NCI-H2107 treated with DMSO at 0.1 percent for 48 hours (cell line): Measurements from ENCODE around the gene SLC1A2.

ENCODE experiments used
- DNase-seq: peaks from one replicate; lab custom pipeline; 2025; ENCODE audit not compliant: unreplicated experiment; lab: John Stamatoyannopoulos, UW

SLC1A2 gene

GRCh38 chr11:35305670-35306382 is 113.5 kb downstream of the SLC1A2 start:
- DNase-seq, result no peak

GRCh38 chr11:35304900-35305460 is 114.4 kb downstream of the SLC1A2 start:
- no peak for DNase-seq

GRCh38 chr11:35304386-35304775 is 115.0 kb downstream of the SLC1A2 start:
- no peak for DNase-seq

DNA sequence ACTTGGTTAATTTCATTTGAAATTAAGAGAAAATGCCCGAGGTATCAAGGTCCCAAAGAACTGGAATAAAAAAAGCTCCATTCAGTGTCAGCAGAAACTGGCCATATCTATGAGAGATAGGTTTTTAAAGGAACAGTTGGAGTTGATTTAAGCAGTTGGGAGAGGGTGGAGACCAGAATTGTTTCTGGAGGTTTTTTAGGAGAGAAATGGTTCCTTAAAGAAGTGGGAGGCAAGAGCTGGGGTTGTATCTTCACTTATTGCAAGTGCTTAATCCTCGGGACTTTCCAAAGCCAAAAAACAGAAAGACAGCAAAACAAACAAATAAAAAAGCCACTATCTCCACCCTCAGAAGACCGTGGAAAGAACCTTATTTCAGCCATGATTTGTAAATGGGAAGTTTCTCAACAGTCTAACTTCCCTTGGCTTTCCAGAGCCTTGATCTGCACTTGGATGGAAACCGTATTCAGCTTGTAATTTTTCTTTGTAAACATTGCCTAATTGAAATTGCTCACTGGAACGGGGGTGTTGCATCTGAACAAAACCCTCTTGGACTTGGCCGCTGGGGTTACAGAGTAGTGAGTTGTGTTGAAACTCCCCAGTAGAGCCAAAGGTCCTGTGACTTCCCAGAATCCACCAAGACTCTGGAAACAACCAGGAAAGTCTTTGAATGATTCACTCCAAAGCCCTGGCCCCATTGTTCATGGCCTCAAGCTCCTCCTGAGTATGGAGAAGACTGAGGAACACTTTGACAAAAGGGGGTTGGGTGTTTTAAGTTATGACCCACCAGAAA is 115.6 kb downstream of the SLC1A2 start:
- DNase-seq, result no peak

GRCh38 chr11:35302398-35302797 is 117.0 kb downstream of the SLC1A2 start:
- no peak for DNase-seq

DNA sequence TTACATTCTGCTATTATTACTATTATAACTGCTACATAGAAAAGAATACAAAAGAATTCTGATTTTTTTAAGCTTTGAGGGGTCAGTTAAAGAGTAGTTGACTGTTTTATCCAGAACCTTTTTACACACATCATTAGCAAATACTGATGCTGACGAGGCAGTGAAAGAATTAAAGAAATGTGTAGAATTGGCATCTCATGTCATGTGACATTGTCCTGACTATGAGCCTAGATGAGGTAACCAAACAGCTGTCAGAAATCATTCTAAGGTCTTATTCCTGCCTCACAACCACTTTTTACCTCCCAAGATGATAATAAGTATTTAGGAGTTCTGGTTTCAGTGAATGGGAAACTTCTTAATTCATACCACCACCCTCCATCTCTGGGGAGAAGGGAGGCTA is 121.0 kb downstream of the SLC1A2 start:
- DNase-seq, result no peak

GRCh38 chr11:35295751-35296150 is 123.6 kb downstream of the SLC1A2 start:
- no peak for DNase-seq

DNA sequence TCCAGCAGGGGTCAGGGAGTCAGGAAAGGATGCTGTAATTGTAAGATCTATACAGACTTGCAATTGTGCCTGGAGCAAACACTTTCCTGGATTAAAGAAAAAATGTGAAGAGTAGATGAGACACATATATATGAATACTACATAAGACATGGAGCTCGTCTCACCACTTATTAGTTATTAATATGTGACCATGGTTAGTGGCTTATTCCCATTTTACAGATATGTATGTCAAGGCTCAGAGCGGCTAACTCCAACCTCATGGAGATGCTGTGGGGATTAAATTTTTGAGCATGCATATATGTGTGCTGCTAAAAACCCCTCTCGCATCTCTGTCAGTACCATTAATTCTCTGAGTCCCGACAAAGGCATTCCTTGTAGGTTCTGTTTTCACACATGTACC is 125.7 kb downstream of the SLC1A2 start:
- DNase-seq, result no peak

DNA sequence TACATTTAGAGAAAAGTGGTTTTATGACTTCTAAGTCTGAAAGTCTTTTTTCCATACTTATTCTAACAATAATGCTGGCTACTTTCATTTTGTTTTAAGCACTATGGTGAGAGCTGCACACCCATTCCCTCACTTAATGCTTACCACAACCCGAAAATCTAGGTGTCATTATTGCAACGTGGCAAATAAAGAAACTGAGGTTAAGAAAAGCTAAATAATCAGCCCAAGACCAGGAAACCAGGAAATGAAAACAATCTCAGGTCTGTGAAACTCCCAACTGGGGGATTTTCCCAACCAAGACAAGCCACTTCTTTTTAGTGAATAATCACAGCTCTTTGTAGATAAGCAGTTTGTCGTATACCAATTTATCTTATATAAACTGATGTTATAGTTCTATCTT is 126.3 kb downstream of the SLC1A2 start:
- DNase-seq, result no peak

- DNase-seq, result no peak
Measured at GRCh38 chr11:35292279-35292678, 127.1 kb downstream of the SLC1A2 start.

- DNase-seq, result no peak
Measured at GRCh38 chr11:35290876-35291275, 128.5 kb downstream of the SLC1A2 start.

DNA sequence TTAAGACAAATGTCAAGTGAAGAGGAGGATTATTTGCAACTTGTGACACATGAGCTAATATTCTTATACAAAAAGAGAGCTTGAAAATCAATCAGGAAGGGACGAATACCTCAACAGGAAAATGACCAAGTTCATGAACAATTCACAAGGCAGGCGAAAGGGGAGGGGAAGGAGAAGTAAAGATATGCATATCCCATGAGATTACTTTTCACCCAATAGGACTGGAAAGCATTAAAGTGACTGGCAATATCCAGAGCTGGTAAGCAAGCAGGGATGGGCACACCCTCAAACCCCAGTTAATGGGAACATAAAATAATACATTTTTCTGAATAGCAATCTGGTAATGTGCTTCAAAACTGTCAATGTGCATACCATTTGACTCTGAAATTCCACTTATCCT is 129.5 kb downstream of the SLC1A2 start:
- DNase-seq, result no peak

GRCh38 chr11:35288817-35289541 is 130.4 kb downstream of the SLC1A2 start:
- DNase-seq, result no peak

DNA sequence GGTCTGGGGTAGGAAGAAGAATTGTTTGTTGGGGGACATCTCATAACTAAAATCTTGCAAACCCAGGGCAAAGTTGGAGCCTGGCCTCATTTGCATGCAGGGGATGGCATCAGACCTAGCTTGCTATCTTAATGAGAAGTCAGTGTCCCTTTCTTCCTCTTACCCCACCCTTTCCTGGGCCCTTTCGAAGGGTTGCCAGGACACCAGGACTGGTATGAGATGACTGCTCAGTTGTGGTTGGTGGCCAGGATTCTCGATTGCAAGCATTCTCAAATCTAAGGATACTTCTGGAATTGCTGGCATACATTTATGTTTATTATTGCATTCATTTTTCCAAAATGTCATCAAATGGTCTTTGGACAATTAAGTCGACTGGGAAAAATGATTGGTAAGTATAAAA is 131.0 kb downstream of the SLC1A2 start:
- DNase-seq, result no peak

GRCh38 chr11:35287344-35287890 is 131.9 kb downstream of the SLC1A2 start:
- no peak for DNase-seq

DNA sequence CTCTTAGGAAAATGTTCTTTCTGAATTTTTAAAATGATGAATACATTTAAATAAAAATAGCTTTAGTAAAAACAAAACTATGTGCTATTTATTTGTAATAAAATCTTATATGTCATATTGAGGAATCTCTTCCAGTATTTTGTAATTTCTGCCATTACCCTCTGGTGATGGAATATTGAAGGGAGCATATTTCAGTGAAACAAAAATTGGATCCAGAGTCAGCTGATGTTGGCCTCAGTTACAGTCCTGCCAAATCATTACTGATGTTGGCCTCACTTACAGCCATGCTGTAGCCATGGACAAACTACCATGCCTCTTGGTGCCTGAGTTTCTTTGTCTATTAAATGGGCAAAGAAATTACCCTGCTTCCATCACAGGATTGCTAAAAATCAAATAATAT is 133.2 kb downstream of the SLC1A2 start:
- no peak for DNase-seq

- DNase-seq, result no peak
Measured at GRCh38 chr11:35285471-35285870, 133.9 kb downstream of the SLC1A2 start.

- DNase-seq, result no peak
Measured at GRCh38 chr11:35282221-35282882, 137.0 kb downstream of the SLC1A2 start.

DNA sequence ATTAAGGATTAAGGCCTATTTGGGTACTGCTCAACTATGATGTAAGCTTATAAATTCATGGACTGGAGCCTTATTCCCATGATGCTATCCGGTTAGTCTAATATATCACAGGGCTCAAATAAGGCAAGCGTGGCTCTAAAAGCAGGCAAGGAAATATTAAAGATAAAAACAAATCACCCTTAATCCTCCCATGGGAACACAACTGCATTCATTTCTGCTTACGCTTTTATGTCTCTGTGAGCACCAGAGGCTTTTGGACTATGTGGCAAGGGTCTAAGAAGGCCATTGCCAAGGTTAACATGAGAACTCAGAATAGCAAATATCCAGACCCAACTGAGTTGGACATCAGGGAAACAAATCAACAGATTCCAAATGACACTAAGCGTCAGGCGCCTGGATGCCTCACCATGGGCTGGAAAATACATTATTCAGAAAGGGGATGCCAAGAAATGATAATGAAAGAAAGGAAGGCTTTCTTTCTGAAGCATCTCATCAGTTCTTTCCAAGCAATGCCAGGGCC is 138.1 kb downstream of the SLC1A2 start:
- DNase-seq, result no peak

GRCh38 chr11:35280727-35281126 is 138.6 kb downstream of the SLC1A2 start:
- no peak for DNase-seq

GRCh38 chr11:35277827-35278226 is 141.5 kb downstream of the SLC1A2 start:
- DNase-seq, result no peak
